ENCODE data around the gene KRTAP10-2.
A peak's percentile ranks its signal among the peaks of the same experiment; 100 is the strongest.

KRTAP10-2 gene

DNA sequence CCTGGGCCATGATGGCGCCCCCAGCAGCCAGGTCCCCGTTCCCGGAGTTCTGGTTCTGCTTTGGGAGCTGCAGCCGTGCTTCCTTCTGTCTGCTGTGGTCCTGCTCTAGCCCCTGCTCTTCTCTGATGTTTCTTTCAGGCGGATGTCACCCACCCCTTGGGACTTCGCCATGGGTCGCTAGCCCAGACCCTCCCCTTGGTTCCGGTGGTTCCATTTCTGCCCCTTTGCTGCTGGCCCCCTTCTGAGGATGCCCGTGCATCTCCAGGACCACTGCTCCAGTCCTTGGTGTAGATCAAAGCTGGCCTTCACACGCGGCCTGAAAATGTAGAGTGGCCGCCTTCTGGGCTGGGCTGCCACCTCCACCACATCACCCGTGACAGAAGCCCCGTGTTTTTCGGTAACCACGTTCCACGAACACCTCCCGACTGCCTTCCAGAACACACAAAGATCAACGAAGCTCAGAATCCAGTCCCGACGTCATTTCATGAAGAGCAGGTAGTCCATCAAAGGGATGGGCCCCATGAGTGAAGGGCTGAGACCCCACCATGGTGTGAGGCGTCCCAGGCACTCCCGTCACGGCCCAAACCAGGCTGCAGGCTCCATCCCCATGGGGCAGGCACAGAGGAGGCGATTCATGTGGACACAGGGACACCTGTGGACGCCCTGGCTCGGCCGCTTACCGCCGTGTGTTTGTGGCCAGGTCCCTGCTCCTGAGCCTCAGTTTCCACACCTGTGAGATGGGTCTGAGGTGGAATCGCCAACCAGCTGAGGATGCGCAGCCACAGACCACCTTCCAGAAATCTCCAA is 35.7 kb downstream of the KRTAP10-2 start:
- H3K4me3 ChIP-seq (ENCODE audit: low read depth, low read length): no peak overlapping the region

DNA sequence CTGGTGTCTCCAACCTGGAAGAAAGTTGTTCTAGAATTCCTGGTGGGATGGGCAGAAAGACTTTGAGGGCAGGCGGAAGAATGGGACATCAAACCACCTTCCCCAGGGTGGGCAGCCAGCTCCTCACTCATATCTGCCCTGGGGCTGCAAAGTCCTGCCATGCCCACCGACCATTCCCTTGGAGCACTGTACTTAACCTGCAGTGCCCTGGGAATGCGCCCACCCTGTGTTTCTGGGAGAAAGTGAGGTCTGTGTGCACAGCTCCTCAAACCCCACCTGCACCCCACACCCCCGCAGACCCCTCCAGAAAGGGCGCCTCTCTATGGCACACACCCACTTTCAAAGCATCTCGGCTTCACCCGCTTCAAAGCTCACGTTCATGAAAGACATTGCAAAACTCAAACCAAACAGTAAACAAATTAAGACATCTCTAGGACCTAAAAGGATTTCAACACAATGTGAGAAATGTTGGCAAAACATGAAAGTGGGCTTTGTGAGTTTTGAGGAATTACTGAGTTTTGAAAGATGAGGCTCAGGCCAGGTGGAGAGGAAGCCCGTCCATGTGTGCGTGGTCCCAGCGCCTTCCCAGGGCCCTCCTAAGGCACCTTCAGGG is 36.5 kb downstream of the KRTAP10-2 start:
- no peak overlapping the region for H3K4me3 ChIP-seq (ENCODE audit: low read depth, low read length)

DNA sequence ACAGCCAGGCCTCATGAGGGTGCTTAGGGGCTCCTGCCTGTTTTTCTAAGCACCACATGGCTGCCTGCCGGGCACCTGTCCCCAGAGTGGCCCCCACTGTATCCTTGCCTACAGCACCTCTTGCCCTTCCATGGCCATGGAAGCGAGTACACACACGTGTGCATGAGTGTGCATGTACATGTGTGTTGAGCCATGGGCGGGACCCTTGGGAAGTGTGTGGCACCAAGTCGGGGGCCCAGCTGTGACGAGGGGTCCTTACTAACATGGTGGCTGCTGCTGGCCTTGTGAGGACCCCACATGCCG is 37.1 kb downstream of the KRTAP10-2 start:
- H3K4me3 ChIP-seq (ENCODE audit: low read depth, low read length): no peak overlapping the region

DNA sequence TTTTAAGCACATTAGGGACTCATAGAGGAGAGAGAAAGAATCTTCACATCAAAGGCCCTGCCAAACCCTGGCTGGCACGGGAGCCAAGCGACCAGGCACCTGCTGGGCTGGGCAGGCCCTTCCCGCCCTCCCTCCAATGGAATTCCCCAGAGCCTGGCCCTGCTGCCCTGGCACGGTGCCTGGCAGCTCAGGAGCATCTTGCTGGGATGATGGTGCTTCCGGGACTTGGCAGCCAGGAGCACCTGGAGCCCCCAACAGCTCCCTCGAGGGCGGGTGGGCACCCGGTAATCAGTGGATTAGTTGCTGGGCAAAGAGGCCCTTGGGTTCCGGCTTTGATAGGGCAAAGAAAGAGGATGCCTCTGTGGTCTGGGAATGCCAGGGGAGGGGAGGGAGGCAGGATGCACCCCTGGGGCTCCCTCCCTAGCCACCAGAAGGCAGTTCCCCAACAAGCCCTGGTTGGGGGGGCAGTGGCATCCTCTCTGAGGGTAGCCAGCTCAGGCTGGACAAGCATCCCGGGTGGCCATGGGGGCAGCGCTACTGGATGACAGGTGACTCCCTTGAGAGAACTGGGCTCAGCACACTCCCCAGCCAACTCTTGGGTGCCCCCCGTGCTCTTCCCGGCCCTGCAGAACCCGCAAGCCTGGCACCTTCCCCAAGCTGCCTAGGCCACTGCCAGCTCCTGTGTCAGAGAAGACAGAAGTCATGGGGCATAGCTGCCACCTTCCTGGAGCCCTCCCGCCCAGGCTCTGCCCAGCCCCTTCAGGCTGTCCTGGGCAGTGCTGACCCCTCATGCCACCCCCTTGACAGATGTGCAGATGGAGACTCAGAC is 37.7 kb downstream of the KRTAP10-2 start:
- no peak overlapping the region for H3K4me3 ChIP-seq (ENCODE audit: low read depth, low read length)

DNA sequence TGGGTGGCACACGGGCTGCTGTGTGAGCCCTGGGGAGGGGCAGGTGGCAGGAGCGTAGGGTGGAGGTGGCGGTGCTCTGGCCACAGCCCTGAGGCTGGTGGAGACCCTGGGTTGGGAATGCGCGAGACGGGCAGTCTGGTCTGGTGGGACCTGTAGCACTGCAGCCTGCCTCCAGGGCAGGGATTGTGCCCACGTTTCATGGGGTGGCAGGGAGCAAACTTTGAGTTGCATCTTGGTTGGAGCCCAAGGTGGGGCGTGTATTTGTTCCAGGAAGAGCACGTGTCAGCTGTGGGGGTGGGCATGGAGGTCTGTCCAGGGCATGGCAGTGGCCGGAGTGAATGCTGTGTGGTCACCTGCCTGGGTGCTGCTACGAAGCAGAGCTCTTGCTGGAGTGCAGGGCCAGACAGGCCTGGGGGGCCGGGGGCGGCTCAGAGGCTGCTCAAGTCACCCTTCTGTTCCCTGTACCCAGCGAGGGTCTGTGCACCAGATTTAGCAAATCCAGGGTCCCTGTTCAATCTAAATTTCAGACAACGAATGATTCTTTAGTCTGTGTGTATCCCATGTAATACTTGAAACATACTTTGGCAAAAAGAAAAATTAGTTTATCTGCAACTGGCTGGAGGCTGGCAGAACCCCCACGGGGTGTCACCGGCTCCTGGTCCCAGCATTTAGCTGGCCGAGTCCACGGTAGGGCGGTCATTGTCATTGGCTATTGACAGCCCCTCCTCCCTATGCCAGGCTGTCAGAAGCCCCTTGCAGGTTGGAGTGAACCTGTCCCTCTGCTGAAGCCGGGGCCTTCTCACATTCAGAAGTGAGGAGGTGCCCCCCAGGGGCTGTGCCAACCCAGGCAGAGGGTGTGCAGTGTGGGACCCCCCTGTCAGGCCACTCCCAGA is 38.6 kb downstream of the KRTAP10-2 start:
- H3K4me3 ChIP-seq (ENCODE audit: low read depth, low read length): no peak overlapping the region

DNA sequence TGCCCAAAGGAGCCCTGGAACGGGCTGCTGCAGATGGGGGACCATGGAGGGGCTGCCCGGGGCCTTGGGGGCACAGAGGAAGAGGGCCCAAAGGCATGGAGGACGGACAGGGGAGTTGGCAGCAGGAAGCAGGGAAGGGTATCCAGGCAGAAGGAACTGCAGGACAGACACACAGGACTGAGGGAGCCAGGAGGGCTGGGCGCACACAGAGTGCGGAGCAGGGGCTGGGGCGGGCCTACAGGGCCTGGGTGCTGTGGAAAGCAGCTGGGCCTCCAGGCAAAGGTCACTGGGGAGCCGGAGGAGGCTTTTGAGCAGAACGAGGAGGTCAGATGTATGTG is 39.4 kb downstream of the KRTAP10-2 start:
- no peak overlapping the region for H3K4me3 ChIP-seq (ENCODE audit: low read depth, low read length)

DNA sequence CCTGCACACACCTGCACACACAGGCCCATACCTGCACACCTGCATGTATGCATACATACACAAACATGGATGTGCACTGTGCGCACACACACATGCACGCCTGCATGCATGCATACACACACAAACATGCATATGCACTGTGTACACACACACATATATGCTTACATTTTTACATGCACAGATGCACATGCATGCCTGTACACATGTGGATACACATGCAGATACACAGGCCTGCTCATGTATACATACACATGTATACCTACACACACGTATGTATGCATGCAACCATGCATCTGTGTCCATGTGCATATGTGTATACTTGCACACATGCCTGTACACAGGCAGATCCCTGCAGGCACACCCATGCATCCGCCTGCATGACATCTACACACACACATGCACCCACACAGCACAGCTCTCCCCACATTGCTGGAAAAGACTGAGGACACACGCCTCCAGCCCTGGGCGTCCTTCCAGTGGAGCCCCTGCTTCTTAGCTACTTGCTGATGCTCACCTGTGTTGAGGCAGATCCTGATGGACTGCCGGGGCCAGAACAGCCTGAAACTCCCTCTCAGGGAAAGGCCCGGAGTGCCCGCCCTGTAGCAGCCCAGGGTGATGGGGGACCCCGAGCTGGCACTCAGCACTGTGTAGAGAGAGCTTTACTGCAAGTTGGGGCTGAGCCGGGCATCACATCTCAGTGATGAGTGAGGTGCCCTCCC is 39.9 kb downstream of the KRTAP10-2 start:
- H3K4me3 ChIP-seq (ENCODE audit: low read depth, low read length): no peak overlapping the region

DNA sequence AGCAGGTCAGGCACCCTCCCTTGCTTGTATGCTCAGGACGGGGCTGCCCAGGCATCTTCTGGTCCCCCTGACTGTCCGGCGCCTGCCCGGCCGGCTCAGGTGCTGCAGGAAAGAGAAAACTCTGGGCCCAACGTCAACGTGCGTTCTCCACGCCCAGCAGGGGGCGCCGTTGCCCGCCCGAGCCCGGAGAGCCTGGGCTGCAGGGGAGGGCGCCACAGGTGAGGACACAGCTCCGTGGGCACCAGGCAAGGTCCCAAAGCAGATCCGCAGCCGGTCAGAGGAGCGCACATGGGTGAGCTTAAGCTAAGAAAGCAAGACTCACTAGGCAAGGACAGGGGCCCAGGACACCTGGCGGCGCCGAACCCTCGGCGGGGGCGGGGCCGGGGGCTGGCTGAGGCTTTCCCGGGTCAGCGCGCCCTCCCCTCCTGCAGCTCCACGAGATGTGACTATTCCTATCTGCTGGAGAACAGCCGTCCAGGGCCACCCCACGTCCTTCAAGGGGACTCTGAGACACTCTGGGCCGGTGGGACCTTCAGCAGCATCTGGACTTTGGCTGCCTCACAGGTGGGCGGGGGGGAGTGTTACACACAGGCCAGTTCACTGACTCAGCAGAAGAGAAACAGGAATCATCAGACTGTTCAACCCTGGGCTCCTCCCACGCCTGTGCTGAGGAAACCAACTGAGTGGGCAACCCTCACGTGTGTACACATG is 40.6 kb downstream of the KRTAP10-2 start:
- peak overlapping the region; percentile 17 for H3K4me3 ChIP-seq (ENCODE audit: low read depth, low read length)

DNA sequence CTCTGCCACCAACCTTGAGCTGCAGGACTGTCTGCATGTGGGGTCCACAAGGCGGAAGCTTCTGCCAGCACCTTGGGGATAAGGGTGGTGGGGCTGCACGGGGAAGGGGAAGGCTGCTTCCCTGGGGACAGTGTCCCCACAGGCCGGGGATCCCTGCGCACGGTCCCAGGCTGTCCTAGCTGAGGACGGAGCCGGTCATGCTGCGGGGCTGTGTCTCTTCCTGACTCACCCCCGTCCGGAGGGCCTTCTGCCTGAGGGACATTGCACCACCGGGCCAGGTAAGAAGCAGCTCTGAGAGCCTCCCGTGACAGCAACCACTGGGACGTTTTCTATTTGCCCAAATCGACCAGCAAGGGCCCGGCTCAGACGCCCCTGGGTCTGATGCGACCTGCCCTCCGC is 41.2 kb downstream of the KRTAP10-2 start:
- H3K4me3 ChIP-seq (ENCODE audit: low read depth, low read length): no peak overlapping the region

DNA sequence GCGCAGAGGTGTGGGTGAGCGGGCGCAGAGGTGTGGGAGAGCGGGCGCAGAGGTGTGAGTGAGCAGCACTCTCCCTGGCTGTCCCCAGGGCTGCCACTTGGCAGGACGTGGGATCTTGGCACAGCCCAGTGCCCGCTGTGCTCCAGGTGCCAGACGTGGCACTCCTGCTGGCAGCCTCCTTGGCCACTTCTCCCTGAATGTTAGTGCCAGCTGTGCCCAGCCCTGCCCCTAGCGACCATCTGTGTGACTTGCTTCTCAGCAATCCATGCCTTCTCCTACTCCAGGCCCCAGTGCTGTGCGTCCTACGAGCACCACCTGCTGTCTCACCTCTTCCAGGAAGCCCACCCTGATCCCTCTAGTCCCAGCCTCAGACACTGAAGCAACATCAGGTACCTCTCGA is 41.8 kb downstream of the KRTAP10-2 start:
- no peak overlapping the region for H3K4me3 ChIP-seq (ENCODE audit: low read depth, low read length)

DNA sequence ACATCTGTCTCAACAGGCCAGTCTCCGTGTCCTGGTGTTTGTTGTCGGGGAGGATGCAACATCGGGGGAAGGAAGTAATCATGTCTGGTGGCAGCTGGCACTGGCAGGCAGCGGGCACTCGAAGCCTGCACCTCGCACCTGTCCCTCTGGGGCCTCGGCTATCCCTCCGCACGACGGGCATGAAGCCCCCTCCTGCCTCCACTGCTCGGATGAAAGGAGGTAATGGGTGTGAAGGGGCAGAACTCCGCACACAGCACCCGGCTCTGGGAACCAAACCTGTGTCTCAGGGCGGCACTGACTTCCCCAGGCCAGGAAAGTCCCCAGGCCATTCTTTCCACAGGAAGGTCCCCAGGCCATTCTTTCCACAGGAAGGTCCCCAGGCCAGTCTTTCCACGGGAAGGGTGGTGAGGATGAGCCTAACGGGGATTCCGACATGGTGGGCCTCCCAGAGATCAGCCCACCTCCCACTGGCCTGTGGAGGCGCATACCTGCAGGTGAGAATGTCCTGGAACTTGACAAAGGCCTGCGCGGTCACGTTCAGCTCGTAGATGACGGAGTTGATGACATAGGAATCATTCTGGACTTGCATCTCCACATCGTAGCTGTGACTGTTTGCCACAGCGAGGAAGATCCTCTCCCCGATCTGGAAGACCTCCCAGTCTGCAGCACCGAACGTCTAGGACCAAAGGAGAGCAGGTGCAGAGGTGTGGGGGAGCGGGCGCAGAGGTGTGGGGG is 42.4 kb downstream of the KRTAP10-2 start:
- no peak overlapping the region for H3K4me3 ChIP-seq (ENCODE audit: low read depth, low read length)

DNA sequence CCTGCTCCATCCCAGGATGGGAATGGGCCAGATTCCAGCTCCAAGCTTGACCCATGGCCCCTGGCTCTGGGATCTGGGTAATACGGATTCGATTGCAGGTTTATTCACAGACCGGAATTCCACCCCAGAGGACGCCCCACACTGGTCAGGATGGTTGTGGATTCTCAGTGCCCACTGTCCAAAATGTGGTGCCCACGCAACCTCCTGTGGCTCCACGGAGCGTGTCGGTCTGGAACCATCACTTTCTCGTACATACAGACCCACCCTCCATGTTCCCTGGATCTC is 42.9 kb downstream of the KRTAP10-2 start:
- no peak overlapping the region for H3K4me3 ChIP-seq (ENCODE audit: low read depth, low read length)

DNA sequence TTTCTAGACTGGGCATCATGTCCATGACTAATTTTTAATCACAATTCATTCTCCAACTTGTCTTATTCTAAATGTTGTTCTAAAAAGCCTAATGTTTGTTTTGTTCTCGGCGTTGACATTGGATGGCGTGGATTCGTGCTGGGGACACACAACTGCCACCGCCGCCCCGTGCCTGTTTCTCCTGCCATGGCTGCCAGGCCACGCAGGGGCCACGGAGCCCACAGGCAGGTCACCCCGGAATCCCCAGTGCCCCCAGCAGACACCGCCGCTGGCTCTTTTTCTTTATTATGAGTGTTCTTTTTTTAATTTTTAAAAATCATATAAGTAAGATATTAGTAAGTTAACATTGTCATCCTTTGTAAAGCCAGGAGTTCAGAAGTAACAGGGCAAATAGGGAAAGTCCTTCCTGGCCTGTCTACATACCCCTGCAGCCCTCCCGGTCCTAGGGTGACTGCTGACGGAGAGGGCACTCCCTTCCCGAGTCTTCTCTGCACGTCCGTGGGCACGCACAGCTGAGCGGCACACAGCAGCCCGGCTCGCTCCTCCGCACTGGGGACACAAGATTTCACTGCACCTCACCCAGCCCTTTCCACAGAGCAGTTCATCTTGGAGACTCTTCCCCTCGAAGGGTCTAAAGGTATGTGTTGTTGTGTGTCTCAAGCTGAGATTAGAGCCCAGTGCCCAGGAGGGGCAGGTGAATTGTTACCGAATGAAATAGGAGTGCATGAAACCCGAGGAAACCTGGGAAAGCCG is 43.5 kb downstream of the KRTAP10-2 start:
- H3K4me3 ChIP-seq (ENCODE audit: low read depth, low read length): no peak overlapping the region

DNA sequence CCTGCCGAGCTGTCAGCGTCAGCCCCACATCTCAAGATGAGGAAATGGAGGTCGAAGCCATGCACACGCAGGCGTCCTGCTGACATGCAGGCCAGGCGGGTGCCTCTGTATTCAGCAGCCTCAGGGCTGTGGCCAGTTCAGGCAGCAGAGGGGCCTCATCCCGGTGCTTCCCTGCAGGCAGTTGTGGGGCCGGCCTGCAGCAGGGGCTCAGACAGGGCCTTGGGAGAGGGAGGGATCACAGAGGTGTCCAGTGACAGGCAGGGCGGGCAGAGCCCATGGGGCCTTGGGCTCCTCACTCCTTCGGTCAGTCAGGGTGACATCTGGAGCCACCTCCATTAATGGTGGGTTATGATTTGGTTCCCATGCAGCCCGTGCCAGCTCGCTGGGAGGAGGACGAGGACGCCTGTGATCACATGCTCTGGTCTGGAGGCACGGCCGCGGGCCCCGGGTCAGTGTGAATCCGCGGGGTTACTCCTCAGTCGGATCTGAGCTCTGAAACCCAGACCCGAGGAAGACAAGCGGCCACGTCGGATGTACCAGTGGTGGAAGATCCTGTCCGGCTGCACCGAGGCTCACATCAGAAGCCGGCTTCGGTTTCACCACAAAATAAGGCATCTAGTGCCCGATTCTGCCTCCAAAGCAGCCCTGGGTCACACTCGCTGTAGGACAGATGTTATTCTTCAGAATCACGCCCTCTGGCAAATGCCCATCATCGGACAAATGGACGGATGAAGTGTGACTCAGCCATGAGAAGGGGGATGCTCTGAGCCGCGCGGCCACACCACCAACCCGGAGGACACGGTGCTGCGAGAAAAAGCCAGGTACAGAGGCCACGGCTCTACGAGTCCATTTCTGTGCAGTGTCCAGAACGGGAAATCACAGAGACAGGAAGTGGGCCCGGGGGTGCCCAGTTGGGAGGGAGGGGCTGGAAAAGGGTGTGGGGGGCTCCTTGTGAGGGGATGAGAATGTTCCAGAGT is 44.7 kb downstream of the KRTAP10-2 start:
- H3K4me3 ChIP-seq (ENCODE audit: low read depth, low read length): no peak overlapping the region

DNA sequence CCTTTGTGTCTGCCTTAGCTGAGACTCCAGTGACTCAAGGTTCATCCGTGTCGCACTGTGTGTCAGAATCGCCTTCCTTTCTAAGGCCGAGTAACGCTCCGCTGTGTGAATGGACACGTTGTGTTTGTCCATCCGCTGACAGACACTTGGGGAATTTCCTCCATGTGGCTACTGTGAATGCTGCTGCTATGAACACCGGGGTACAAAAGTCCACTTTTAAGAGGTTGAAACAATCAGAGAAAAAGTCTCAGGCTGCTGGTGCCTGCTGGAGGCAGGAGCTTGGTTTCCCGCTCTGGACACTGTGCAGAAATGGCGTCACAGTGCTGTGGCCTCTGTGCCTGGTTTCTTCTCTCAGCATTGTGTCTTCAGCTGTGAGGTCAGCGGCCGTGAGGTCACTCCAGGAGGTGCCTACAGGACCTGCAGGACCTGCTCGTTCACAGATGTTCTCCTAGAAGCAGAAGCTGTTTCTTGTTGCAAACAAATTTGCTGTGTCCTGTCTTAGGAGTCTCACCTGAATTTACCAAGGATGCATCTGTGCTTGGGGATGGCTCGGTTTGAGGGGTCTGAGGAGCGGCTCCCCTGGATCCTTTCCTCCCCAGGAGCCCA is 45.5 kb downstream of the KRTAP10-2 start:
- no peak overlapping the region for H3K4me3 ChIP-seq (ENCODE audit: low read depth, low read length)

DNA sequence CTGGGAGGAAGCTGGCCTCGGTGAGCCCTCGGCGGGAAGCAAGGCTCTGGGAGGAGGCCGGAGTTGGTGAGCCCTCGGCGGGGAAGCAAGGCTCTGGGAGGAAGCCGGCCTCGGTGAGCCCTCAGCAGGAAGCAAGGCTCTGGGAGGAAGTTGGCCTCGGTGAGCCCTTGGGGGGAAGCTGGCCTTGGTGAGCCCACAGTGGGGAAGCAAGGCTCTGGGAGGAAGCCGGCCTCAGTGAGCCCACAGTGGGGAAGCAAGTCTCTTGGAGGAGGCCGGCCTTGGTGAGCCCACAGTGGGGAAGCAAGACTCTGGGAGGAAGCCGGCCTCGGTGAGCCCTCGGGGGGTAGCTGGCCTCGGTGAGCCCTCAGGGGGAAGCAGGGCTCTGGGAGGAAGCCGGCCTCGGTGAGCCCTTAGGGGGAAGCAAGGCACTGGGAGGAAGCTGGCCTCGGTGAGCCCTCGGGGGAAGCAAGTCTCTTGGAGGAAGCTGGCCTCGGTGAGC is 47.4 kb downstream of the KRTAP10-2 start:
- H3K4me3 ChIP-seq (ENCODE audit: low read depth, low read length): no peak overlapping the region

Data from iPS-11a (cell line).